ENCODE results near the gene OLFM1.

Gene OLFM1

GRCh38 chr9:135100725-135101410 is 13.4 kb downstream of the OLFM1 start:
- no peaks in the 10 kb centered on the region for H3K9me3 ChIP-seq (ENCODE audit: control insufficient read depth, low read length)
- H3K9ac ChIP-seq = no peak overlapping the region
- no peaks in the 10 kb centered on the region for H3K4me1 ChIP-seq
- no peak overlapping the region for H3K4me3 ChIP-seq (ENCODE audit: low read depth, low read length)
- H3K27me3 ChIP-seq (ENCODE audit: control insufficient read depth, insufficient read depth, low read length) = no peaks in the 10 kb centered on the region
- no peak overlapping the region for H3K27ac ChIP-seq
- H3K36me3 ChIP-seq (ENCODE audit: control insufficient read depth, insufficient read depth, low read length) = no peaks in the 10 kb centered on the region
- H2AFZ ChIP-seq = no peak overlapping the region
- H3K4me2 ChIP-seq (ENCODE audit: low read length) = no peak overlapping the region
- TF ChIP-seq CTCF (IDR thresholded peaks at IDR 0.05) = no peak
- H3K79me2 ChIP-seq = no peaks in the 10 kb centered on the region

- Histone ChIP-seq H3K4me1 (no peaks in the 10 kb centered on the region), H3K79me2 (no peaks in the 10 kb centered on the region), H3K27ac (no peak overlapping the region), H3K4me3 (ENCODE audit: low read depth, low read length) (no peak overlapping the region), H3K36me3 (ENCODE audit: control insufficient read depth, insufficient read depth, low read length) (no peaks in the 10 kb centered on the region), H2AFZ (no peak overlapping the region), H3K9ac (no peak overlapping the region), H3K4me2 (ENCODE audit: low read length) (no peak overlapping the region), H3K27me3 (ENCODE audit: control insufficient read depth, insufficient read depth, low read length) (no peaks in the 10 kb centered on the region), H3K9me3 (ENCODE audit: control insufficient read depth, low read length) (no peaks in the 10 kb centered on the region)
- TF ChIP-seq CTCF (IDR thresholded peaks at IDR 0.05) = no peak
Observed at GRCh38 chr9:135101486-135101885, 14.0 kb downstream of the OLFM1 start.

GRCh38 chr9:135101926-135102325 is 14.5 kb downstream of the OLFM1 start:
- no peak overlapping the region for H3K4me3 ChIP-seq (ENCODE audit: low read depth, low read length)
- no peaks in the 10 kb centered on the region for H3K4me1 ChIP-seq
- H3K36me3 ChIP-seq (ENCODE audit: control insufficient read depth, insufficient read depth, low read length) = no peaks in the 10 kb centered on the region
- no peak overlapping the region for H3K27ac ChIP-seq
- no peak overlapping the region for H3K9ac ChIP-seq
- no peaks in the 10 kb centered on the region for H3K9me3 ChIP-seq (ENCODE audit: control insufficient read depth, low read length)
- H3K79me2 ChIP-seq = no peaks in the 10 kb centered on the region
- no peak for TF ChIP-seq CTCF (IDR thresholded peaks at IDR 0.05)
- H3K4me2 ChIP-seq (ENCODE audit: low read length) = no peak overlapping the region
- H2AFZ ChIP-seq = no peak overlapping the region
- no peaks in the 10 kb centered on the region for H3K27me3 ChIP-seq (ENCODE audit: control insufficient read depth, insufficient read depth, low read length)

DNA sequence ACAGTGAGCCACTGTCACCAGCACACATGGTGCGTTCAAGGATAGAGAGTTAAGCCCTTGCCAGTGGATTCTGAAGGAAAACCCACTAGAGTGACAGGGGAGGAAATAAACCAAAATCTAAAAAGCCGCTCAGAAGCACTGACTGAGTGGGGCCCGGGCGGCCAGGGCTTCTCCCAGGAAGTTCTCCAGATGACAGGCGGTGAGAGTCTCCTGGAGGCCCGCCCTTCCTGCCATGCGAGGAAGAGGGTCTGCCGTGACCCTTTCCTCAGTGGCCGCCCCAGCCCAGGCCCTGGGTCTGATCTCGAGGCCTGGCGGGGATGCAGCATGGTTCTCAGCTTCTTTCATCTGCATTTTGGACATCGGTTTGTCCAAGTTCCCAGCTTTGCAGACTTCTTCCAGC is 14.9 kb downstream of the OLFM1 start:
- Histone ChIP-seq H3K4me1 (no peaks in the 10 kb centered on the region), H2AFZ (no peak overlapping the region), H3K36me3 (ENCODE audit: control insufficient read depth, insufficient read depth, low read length) (no peaks in the 10 kb centered on the region), H3K79me2 (no peaks in the 10 kb centered on the region), H3K9ac (no peak overlapping the region), H3K9me3 (ENCODE audit: control insufficient read depth, low read length) (no peaks in the 10 kb centered on the region), H3K27me3 (ENCODE audit: control insufficient read depth, insufficient read depth, low read length) (no peaks in the 10 kb centered on the region), H3K4me2 (ENCODE audit: low read length) (no peak overlapping the region), H3K27ac (no peak overlapping the region), H3K4me3 (ENCODE audit: low read depth, low read length) (no peak overlapping the region)
- TF ChIP-seq CTCF (IDR thresholded peaks at IDR 0.05) = no peak

- H3K27me3 ChIP-seq (ENCODE audit: control insufficient read depth, insufficient read depth, low read length) = no peaks in the 10 kb centered on the region
- H3K4me1 ChIP-seq = no peaks in the 10 kb centered on the region
- H3K27ac ChIP-seq = no peak overlapping the region
Observed at GRCh38 chr9:135103001-135103446, 15.6 kb downstream of the OLFM1 start.

More at GRCh38 chr9:135103001-135103446, 15.6 kb downstream of the OLFM1 start:
- H3K4me3 ChIP-seq (ENCODE audit: low read depth, low read length) = no peak overlapping the region
- TF ChIP-seq CTCF (IDR thresholded peaks at IDR 0.05) = no peak
- H2AFZ ChIP-seq = no peak overlapping the region
- no peaks in the 10 kb centered on the region for H3K79me2 ChIP-seq
- H3K4me2 ChIP-seq (ENCODE audit: low read length) = no peak overlapping the region
- no peaks in the 10 kb centered on the region for H3K9me3 ChIP-seq (ENCODE audit: control insufficient read depth, low read length)
- H3K36me3 ChIP-seq (ENCODE audit: control insufficient read depth, insufficient read depth, low read length) = no peaks in the 10 kb centered on the region
- H3K9ac ChIP-seq = no peak overlapping the region
